Astrocyte (in vitro differentiated cells and primary cell): ENCODE results near the gene GFOD1. TPM values are rescaled to one million over a fixed set of nuclear protein-coding genes. Genes with fewer than 3 reads are reported as not detected.

Source experiments
- DNase-seq: peaks from one replicate; pipeline ENCODE4 v3.0.0-alpha.2; 2010; ENCODE audit warnings: low read depth
- FAIRE-seq: peaks from 2 replicates; lab custom pipeline; 2011; peaks lifted over from hg19 to GRCh38; lab: Jason Lieb, UNC
- H2AFZ ChIP-seq: 2 replicates; pipeline ENCODE4 v1.6.0; 2012; ENCODE audit warnings: low read depth, low read length, inconsistent platforms
- H3K27ac ChIP-seq: 2 replicates; pipeline ENCODE4 v1.5.1; 2011; ENCODE audit warnings: low read depth, low read length, inconsistent platforms
- H3K27me3 ChIP-seq: 2 replicates; pipeline ENCODE4 v1.6.0; 2011; ENCODE audit warnings: low read length, inconsistent platforms; ENCODE audit not compliant: insufficient read depth
- H3K36me3 ChIP-seq: 2 replicates; pipeline ENCODE4 v1.5.1; 2011; ENCODE audit warnings: low read length, inconsistent platforms; ENCODE audit not compliant: insufficient read depth
- H3K4me1 ChIP-seq: 2 replicates; pipeline ENCODE4 v1.5.1; 2011; ENCODE audit warnings: low read length, inconsistent platforms; ENCODE audit not compliant: insufficient read depth
- H3K4me2 ChIP-seq: 2 replicates; pipeline ENCODE4 v1.6.0; 2012; ENCODE audit warnings: low read length, inconsistent platforms
- H3K4me3 ChIP-seq: 2 replicates; pipeline ENCODE4 v1.5.1; 2011; ENCODE audit warnings: low read depth, mild to moderate bottlenecking, low read length, inconsistent platforms; ENCODE audit not compliant: insufficient read depth
- H3K79me2 ChIP-seq: 2 replicates; pipeline ENCODE4 v1.6.0; 2012; ENCODE audit warnings: mild to moderate bottlenecking, low read length, inconsistent platforms; ENCODE audit not compliant: insufficient read depth
- H3K9ac ChIP-seq: 2 replicates; pipeline ENCODE4 v1.6.0; 2012; ENCODE audit warnings: mild to moderate bottlenecking, low read length, inconsistent platforms
- H3K9me3 ChIP-seq: 2 replicates; pipeline ENCODE4 v1.5.1; 2012; ENCODE audit warnings: low read depth, mild to moderate bottlenecking, low read length, inconsistent platforms; ENCODE audit not compliant: insufficient read depth
- H4K20me1 ChIP-seq: 2 replicates; pipeline ENCODE4 v1.6.0; 2012; ENCODE audit warnings: low read length, inconsistent platforms; ENCODE audit not compliant: insufficient read depth
- H3K27ac Mint-ChIP-seq: one replicate; pipeline ENCODE4 v1.8.0; 2021; ENCODE audit warnings: mild to moderate bottlenecking, mixed read lengths; ENCODE audit not compliant: unreplicated experiment
- H3K27me3 Mint-ChIP-seq: one replicate; pipeline ENCODE4 v1.8.0; 2021; ENCODE audit warnings: low read depth, mixed read lengths; ENCODE audit not compliant: unreplicated experiment
- H3K36me3 Mint-ChIP-seq: one replicate; pipeline ENCODE4 v1.8.0; 2021; ENCODE audit warnings: low read depth, mixed read lengths; ENCODE audit not compliant: unreplicated experiment
- H3K4me1 Mint-ChIP-seq: one replicate; pipeline ENCODE4 v1.8.0; 2021; ENCODE audit warnings: low read depth, mixed read lengths; ENCODE audit not compliant: unreplicated experiment
- H3K4me3 Mint-ChIP-seq: one replicate; pipeline ENCODE4 v1.8.0; 2021; ENCODE audit warnings: mild to moderate bottlenecking, moderate library complexity, mixed read lengths; ENCODE audit not compliant: unreplicated experiment
- H3K9me3 Mint-ChIP-seq: one replicate; pipeline ENCODE4 v1.8.0; 2021; ENCODE audit warnings: mild to moderate bottlenecking, mixed read lengths; ENCODE audit not compliant: unreplicated experiment
- EZH2 ChIP-seq: IDR thresholded peaks from 2 replicates; pipeline ENCODE4 v1.6.1; 2012; ENCODE audit warnings: mild to moderate bottlenecking, low read length, inconsistent platforms; ENCODE audit not compliant: insufficient read depth
- total RNA-seq: library from RNA; stranded (reverse); gene quantifications from 2 replicates; pipeline ENCODE4 v1.2.1, GENCODE V29; 2021
- TF ChIP-seq, protein P1 (sequence below): IDR thresholded peaks from 2 replicates; pipeline ENCODE4 v1.5.1; 2011; ENCODE audit warnings: low read depth, mild to moderate bottlenecking, inconsistent platforms, low read length, moderate library complexity; ENCODE audit not compliant: insufficient read depth

The GFOD1 gene
- total RNA-seq, 1 donor from 2014 or later: 10.8 TPM

DNA sequence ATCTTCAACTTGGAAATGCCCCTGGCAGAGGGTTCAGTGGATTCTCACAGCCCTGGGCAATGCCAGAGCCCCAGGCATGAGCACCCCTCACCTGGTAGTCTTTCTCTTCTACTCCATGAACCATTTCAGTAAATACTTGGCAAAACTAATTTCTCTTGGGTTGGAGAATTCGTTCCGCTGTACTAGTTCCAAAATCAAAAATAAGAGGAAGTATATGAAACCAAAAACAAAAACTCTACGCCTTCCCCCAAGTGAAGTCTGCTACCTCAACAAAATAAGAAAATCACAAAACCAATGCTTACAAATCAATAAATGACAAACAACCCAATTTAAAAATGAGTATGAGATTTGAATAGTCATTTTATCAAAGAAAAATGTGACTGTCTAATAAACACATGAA, 12.6 kb downstream of the GFOD1 start:
- TF ChIP-seq, protein P1, sequence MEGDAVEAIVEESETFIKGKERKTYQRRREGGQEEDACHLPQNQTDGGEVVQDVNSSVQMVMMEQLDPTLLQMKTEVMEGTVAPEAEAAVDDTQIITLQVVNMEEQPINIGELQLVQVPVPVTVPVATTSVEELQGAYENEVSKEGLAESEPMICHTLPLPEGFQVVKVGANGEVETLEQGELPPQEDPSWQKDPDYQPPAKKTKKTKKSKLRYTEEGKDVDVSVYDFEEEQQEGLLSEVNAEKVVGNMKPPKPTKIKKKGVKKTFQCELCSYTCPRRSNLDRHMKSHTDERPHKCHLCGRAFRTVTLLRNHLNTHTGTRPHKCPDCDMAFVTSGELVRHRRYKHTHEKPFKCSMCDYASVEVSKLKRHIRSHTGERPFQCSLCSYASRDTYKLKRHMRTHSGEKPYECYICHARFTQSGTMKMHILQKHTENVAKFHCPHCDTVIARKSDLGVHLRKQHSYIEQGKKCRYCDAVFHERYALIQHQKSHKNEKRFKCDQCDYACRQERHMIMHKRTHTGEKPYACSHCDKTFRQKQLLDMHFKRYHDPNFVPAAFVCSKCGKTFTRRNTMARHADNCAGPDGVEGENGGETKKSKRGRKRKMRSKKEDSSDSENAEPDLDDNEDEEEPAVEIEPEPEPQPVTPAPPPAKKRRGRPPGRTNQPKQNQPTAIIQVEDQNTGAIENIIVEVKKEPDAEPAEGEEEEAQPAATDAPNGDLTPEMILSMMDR: no peak
- TF ChIP-seq EZH2: no peak
- Histone ChIP-seq H4K20me1 (no peaks in the 10 kb centered on the region), H3K4me1 (peaks cover under 1% of the 10 kb centered on the region), H3K79me2 (peaks cover 15% of the 10 kb centered on the region), H3K4me2 (no peak overlapping the region), H3K9ac (no peak overlapping the region), H3K4me3 (no peak overlapping the region), H3K27ac (no peak overlapping the region), H3K36me3 (no peaks in the 10 kb centered on the region), H3K27me3 (no peaks in the 10 kb centered on the region), H2AFZ (no peak overlapping the region), H3K9me3 (no peaks in the 10 kb centered on the region)
- Mint-ChIP-seq H3K36me3 (peaks cover 5% of the 10 kb centered on the region), H3K27me3 (no peaks in the 10 kb centered on the region), H3K4me1 (peaks cover 13% of the 10 kb centered on the region), H3K4me3 (no peak overlapping the region), H3K9me3 (no peaks in the 10 kb centered on the region), H3K27ac (no peak overlapping the region)
- DNase-seq (no peak), FAIRE-seq (no peak)

DNA sequence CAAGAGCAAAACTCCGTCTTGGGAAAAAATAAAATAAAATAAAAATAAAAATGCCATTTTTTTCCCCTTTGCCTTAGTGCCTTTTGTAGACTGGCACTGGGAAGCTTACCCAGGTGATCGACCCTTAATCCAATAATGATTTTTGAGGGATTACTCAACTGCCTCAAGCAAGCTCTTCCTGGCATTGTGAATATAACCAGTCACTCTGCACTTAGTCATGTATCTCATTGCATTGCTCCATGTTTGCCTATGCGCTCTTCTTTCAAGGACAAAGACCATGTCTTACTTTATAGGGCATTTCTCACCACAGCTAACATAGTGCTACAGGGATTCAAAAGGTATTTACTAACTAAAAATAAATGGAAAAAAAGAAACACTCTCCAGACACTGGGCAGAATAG, 13.0 kb downstream of the GFOD1 start:
- Histone ChIP-seq H3K9ac (no peak overlapping the region), H3K4me3 (no peak overlapping the region), H3K27me3 (no peaks in the 10 kb centered on the region), H3K36me3 (no peaks in the 10 kb centered on the region), H3K4me1 (no peaks in the 10 kb centered on the region), H4K20me1 (no peaks in the 10 kb centered on the region), H2AFZ (no peak overlapping the region), H3K27ac (no peak overlapping the region), H3K79me2 (peaks cover 11% of the 10 kb centered on the region), H3K4me2 (no peak overlapping the region), H3K9me3 (no peaks in the 10 kb centered on the region)
- Mint-ChIP-seq H3K4me1 (peaks cover 13% of the 10 kb centered on the region), H3K9me3 (no peaks in the 10 kb centered on the region), H3K27ac (no peak overlapping the region), H3K4me3 (no peak overlapping the region), H3K36me3 (peaks cover 5% of the 10 kb centered on the region), H3K27me3 (no peaks in the 10 kb centered on the region)
- DNase-seq (no peak), FAIRE-seq (no peak)
- no peak for TF ChIP-seq EZH2
- TF ChIP-seq, protein P1: no peak

DNA sequence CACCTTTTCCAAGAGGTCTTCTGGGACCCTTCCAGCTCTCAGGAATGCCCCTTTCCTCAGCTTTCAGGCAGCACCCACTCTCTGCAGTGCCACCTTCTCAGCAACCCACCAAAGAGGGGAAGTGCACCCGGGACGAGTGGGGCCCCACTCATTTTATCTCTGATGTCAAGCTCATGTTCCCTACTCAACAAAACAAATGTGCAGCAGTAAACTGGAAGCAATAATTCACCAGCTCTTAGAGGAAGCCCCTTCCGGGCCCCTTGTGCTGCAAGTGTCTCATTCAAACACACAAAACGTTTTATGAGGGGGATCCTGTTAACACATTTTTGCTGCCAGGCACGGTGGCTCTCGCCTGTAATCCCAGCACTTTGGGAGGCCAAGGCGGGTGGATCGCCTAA, 13.6 kb downstream of the GFOD1 start:
- Histone ChIP-seq H3K27ac (no peak overlapping the region), H3K79me2 (peaks cover 11% of the 10 kb centered on the region), H3K4me1 (no peaks in the 10 kb centered on the region), H4K20me1 (no peaks in the 10 kb centered on the region), H3K9ac (no peak overlapping the region), H2AFZ (no peak overlapping the region), H3K36me3 (no peaks in the 10 kb centered on the region), H3K4me3 (no peak overlapping the region), H3K27me3 (no peaks in the 10 kb centered on the region), H3K4me2 (no peak overlapping the region), H3K9me3 (no peaks in the 10 kb centered on the region)
- peaks cover 13% of the 10 kb centered on the region for H3K4me1 Mint-ChIP-seq
- no peak for FAIRE-seq
- no peak for DNase-seq
- H3K4me3 Mint-ChIP-seq: no peak overlapping the region
- H3K27me3 Mint-ChIP-seq: no peaks in the 10 kb centered on the region
- TF ChIP-seq EZH2: no peak
- TF ChIP-seq, protein P1: no peak
- no peak overlapping the region for H3K27ac Mint-ChIP-seq
- no peaks in the 10 kb centered on the region for H3K9me3 Mint-ChIP-seq
- H3K36me3 Mint-ChIP-seq: peaks cover 5% of the 10 kb centered on the region
